ENCODE results near the gene CCL4. TPM values are rescaled to one million over a fixed set of nuclear protein-coding genes. Genes with fewer than 3 reads are reported as not detected.
A peak's percentile ranks its signal among the peaks of the same experiment; 100 is the strongest.
"Not testable (repeated sequence)": the region's sequence is repeated elsewhere in the genome, so short reads cannot be mapped to it uniquely, and the experiment has no call there.

Gene CCL4
- total and polyA plus RNA-seq, 2 experiments from 2014 or later: not detected

GRCh38 chr17:36094746-36095145 is 8.9 kb upstream of the CCL4 start:
- H3K27me3 Mint-ChIP-seq (ENCODE audit: insufficient read depth, low read depth, poor library complexity): peaks cover 8% of the 10 kb centered on the region
- H3K4me3 Mint-ChIP-seq: no peak overlapping the region
- H3K4me2 ChIP-seq: no peak overlapping the region
- H3K27me3 ChIP-seq (ENCODE audit: insufficient read depth): no peaks in the 10 kb centered on the region
- no peaks in the 10 kb centered on the region for H3K36me3 ChIP-seq (ENCODE audit: insufficient read depth)
- no peaks in the 10 kb centered on the region for H3K4me1 ChIP-seq (ENCODE audit: insufficient read depth)
- H4K20me1 ChIP-seq (replicated peaks; ENCODE audit: insufficient read depth): no peaks in the 10 kb centered on the region
- TF ChIP-seq ZNF114 (CRISPR knock-in tag; IDR thresholded peaks at IDR 0.05): no peak
- no peak for TF ChIP-seq POLR2AphosphoS5 (IDR thresholded peaks at IDR 0.05; ENCODE audit: low read depth)
- no peak for TF ChIP-seq CTCF (conservative IDR thresholded peaks at IDR 0.05; ENCODE audit: low read depth in 2 of 2)
- TF ChIP-seq REST (IDR thresholded peaks at IDR 0.05; ENCODE audit: unreplicated experiment): no peak
- TF ChIP-seq CREB1 (CRISPR knock-in tag; IDR thresholded peaks at IDR 0.05; ENCODE audit: low read depth): no peak
- H3K9me2 ChIP-seq (ENCODE audit: insufficient read depth): 0 out of 2 replicates have a peak, but pooled peaks cover 6% of the 10 kb centered on the region
- H3K4me3 ChIP-seq: no peak overlapping the region
- H3K9me3 Mint-ChIP-seq: no peaks in the 10 kb centered on the region; the same call in 2 of the 3 replicates
- DNase-seq (ENCODE audit: low spot score) (no peak), ATAC-seq (no peak)
- H3K79me2 ChIP-seq (replicated peaks; ENCODE audit: insufficient read depth): no peaks in the 10 kb centered on the region
- no peaks in the 10 kb centered on the region for H3K36me3 Mint-ChIP-seq (ENCODE audit: low read depth)
- H3K27ac Mint-ChIP-seq: no peak overlapping the region
- no peaks in the 10 kb centered on the region for H3F3A ChIP-seq (replicated peaks; ENCODE audit: low read depth)
- H3K27ac ChIP-seq (ENCODE audit: low read depth): no peak overlapping the region
- peaks cover 4% of the 10 kb centered on the region for H3K4me1 Mint-ChIP-seq
- H2AFZ ChIP-seq: no peak overlapping the region

GRCh38 chr17:36095992-36096391 is 7.6 kb upstream of the CCL4 start:
- Histone ChIP-seq H3K9me2 (ENCODE audit: insufficient read depth) (0 out of 2 replicates have a peak, but pooled peaks cover 6% of the 10 kb centered on the region), H4K20me1 (replicated peaks; ENCODE audit: insufficient read depth) (no peaks in the 10 kb centered on the region), H3K4me1 (ENCODE audit: insufficient read depth) (no peaks in the 10 kb centered on the region), H3K36me3 (ENCODE audit: insufficient read depth) (no peaks in the 10 kb centered on the region), H3K4me2 (no peak overlapping the region), H2AFZ (peak overlapping the region; percentile 86; the same call in 1 of the 2 replicates), H3F3A (replicated peaks; ENCODE audit: low read depth) (no peaks in the 10 kb centered on the region), H3K27ac (ENCODE audit: low read depth) (no peak overlapping the region), H3K27me3 (ENCODE audit: insufficient read depth) (no peaks in the 10 kb centered on the region), H3K79me2 (replicated peaks; ENCODE audit: insufficient read depth) (no peaks in the 10 kb centered on the region), H3K4me3 (no peak overlapping the region)
- ATAC-seq (no peak), DNase-seq (ENCODE audit: low spot score) (no peak)
- Mint-ChIP-seq H3K4me1 (peaks cover 4% of the 10 kb centered on the region), H3K4me3 (no peak overlapping the region; the same call in 2 of the 3 replicates), H3K27me3 (ENCODE audit: insufficient read depth, low read depth, poor library complexity) (peaks cover 7% of the 10 kb centered on the region), H3K9me3 (no peaks in the 10 kb centered on the region; the same call in 2 of the 3 replicates), H3K36me3 (ENCODE audit: low read depth) (no peaks in the 10 kb centered on the region), H3K27ac (no peak overlapping the region)
- TF ChIP-seq EZH2phosphoT487 (IDR thresholded peaks at IDR 0.05; ENCODE audit: unreplicated experiment): no peak

- H3K9me3 Mint-ChIP-seq; H3K27me3 Mint-ChIP-seq (ENCODE audit: insufficient read depth, low read depth, poor library complexity); H3K4me1 ChIP-seq (ENCODE audit: insufficient read depth); H3K4me2 ChIP-seq; H3K4me1 Mint-ChIP-seq; H3K4me3 Mint-ChIP-seq; H3K27ac ChIP-seq (ENCODE audit: low read depth); ATAC-seq; H3K9me2 ChIP-seq (ENCODE audit: insufficient read depth); H3F3A ChIP-seq (replicated peaks; ENCODE audit: low read depth); DNase-seq (ENCODE audit: low spot score); H4K20me1 ChIP-seq (replicated peaks; ENCODE audit: insufficient read depth); H2AFZ ChIP-seq; H3K27ac Mint-ChIP-seq; H3K79me2 ChIP-seq (replicated peaks; ENCODE audit: insufficient read depth); H3K4me3 ChIP-seq; H3K27me3 ChIP-seq (ENCODE audit: insufficient read depth); H3K36me3 Mint-ChIP-seq (ENCODE audit: low read depth); H3K36me3 ChIP-seq (ENCODE audit: insufficient read depth): not testable (repeated sequence)
These were observed 4.6 kb upstream of the CCL4 start for GRCh38 chr17:36099004-36099403.

- not testable (repeated sequence) for H3K4me2 ChIP-seq; H3K36me3 Mint-ChIP-seq (ENCODE audit: low read depth); H3K79me2 ChIP-seq (replicated peaks; ENCODE audit: insufficient read depth); DNase-seq (ENCODE audit: low spot score); H3K27me3 ChIP-seq (ENCODE audit: insufficient read depth); H3K4me1 Mint-ChIP-seq; H3K27me3 Mint-ChIP-seq (ENCODE audit: insufficient read depth, low read depth, poor library complexity); H3K27ac ChIP-seq (ENCODE audit: low read depth); H2AFZ ChIP-seq; H4K20me1 ChIP-seq (replicated peaks; ENCODE audit: insufficient read depth); H3K9me3 Mint-ChIP-seq; H3K4me1 ChIP-seq (ENCODE audit: insufficient read depth); ATAC-seq; H3K36me3 ChIP-seq (ENCODE audit: insufficient read depth); H3K4me3 Mint-ChIP-seq; H3K4me3 ChIP-seq; H3F3A ChIP-seq (replicated peaks; ENCODE audit: low read depth); H3K27ac Mint-ChIP-seq; H3K9me2 ChIP-seq (ENCODE audit: insufficient read depth)
These were observed 619 bp downstream of the CCL4 start for GRCh38 chr17:36104246-36104645.
